ENCODE measurements around the gene JMJD1C.

Gene JMJD1C

DNA sequence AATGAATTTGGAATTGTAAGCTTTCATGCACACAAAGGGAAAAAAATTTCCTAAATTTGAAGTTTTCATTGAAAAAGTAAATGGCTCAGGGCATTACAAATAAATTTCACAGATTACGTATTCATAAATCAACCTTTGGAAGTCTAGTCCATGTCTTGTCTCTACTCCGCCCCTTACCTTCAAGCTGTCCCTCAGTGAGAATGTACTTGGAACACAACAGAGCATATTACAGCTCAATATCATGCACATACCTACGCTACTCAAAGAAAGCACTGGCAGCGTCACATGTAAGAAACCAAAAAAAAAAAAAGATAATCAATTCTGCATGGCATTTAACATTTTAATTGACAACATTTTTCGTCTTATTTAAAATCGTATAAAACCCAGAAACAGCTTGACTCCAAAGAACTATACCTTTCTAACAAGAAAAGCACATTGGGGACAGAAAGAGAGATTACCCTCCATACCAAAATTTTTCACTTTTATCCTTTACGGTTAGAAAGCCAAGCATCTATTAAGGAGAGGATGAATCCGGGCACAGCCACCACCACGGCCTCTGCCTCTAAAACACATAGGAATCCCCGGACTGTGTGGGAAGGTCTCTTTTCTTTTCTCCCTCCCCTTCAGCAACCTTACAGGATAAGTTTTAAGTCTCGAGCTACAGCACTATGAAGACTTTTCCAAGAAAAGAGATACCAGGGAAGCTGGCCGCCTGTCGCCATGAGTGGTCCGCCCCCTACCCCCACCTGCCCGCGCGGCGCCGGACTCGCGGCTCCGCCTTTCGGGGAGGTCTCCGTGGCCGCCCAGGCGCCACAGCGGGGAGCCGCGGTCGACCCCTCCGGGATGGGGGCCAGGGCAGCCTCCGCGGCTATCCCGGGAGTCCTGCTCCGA is 1.1 kb downstream of the JMJD1C start:
- Histone ChIP-seq H3K27me3 (peaks cover 49% of the 10 kb centered on the region), H4K20me1 (peaks cover 100% of the 10 kb centered on the region), H3K4me3 (peak overlapping the region; percentile 79), H3K9ac (peak overlapping the region; percentile 81), H3K36me3 (no peaks in the 10 kb centered on the region), H3K9me3 (0 out of 2 replicates have a peak, but pooled peaks cover 3% of the 10 kb centered on the region), H3K4me1 (peaks cover 15% of the 10 kb centered on the region), H3K4me2 (peak overlapping the region; percentile 92), H3K27ac (no peak overlapping the region)
- no peak for TF ChIP-seq Cebpa-rat (IDR thresholded peaks at IDR 0.05)

DNA sequence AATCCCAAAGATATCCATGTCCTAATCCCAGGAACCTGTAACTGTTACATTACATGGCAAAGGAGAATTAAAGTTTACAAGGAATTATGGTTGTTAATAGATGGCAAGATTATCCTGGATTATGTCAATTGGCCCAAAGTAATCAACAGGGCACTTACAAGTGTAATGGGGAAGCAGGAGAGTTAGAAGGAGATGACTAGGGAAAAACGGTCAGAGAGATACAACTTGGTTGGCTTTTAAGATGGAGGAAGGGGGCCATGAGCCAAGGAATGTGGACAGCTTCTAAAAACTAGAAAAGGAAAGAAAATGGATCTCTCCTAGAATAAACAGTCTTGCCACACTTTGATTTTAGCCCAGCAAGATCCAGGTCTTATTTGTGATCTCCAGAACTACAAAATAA is 3.3 kb downstream of the JMJD1C start:
- Histone ChIP-seq H3K4me2 (no peak overlapping the region), H3K36me3 (no peaks in the 10 kb centered on the region), H3K9ac (no peak overlapping the region), H3K4me3 (no peak overlapping the region), H4K20me1 (peaks cover 100% of the 10 kb centered on the region), H3K27me3 (peaks cover 36% of the 10 kb centered on the region), H3K27ac (no peak overlapping the region), H3K4me1 (peaks cover 15% of the 10 kb centered on the region), H3K9me3 (0 out of 2 replicates have a peak, but pooled peaks cover 3% of the 10 kb centered on the region)
- TF ChIP-seq Cebpa-rat (IDR thresholded peaks at IDR 0.05): no peak

GRCh38 chr10:63458177-63458576 is 7.6 kb downstream of the JMJD1C start:
- TF ChIP-seq Cebpa-rat (IDR thresholded peaks at IDR 0.05): no peak
- Histone ChIP-seq H3K27me3 (no peaks in the 10 kb centered on the region), H3K36me3 (peaks cover 13% of the 10 kb centered on the region), H3K9me3 (peaks cover 13% of the 10 kb centered on the region; the same call in 1 of the 2 replicates), H4K20me1 (peaks cover 73% of the 10 kb centered on the region), H3K9ac (no peak overlapping the region), H3K4me3 (no peak overlapping the region), H3K27ac (no peak overlapping the region), H3K4me2 (no peak overlapping the region), H3K4me1 (no peaks in the 10 kb centered on the region)

- peaks cover 67% of the 10 kb centered on the region for H4K20me1 ChIP-seq
- H3K9me3 ChIP-seq: peaks cover 14% of the 10 kb centered on the region; the same call in 1 of the 2 replicates
- H3K9ac ChIP-seq: no peak overlapping the region
- peaks cover 16% of the 10 kb centered on the region for H3K36me3 ChIP-seq
- no peak overlapping the region for H3K27ac ChIP-seq
- no peaks in the 10 kb centered on the region for H3K4me1 ChIP-seq
- H3K4me3 ChIP-seq: no peak overlapping the region
- no peak overlapping the region for H3K4me2 ChIP-seq
- no peaks in the 10 kb centered on the region for H3K27me3 ChIP-seq
- no peak for TF ChIP-seq Cebpa-rat (IDR thresholded peaks at IDR 0.05)
Measured at GRCh38 chr10:63457594-63457993, 8.2 kb downstream of the JMJD1C start.

DNA sequence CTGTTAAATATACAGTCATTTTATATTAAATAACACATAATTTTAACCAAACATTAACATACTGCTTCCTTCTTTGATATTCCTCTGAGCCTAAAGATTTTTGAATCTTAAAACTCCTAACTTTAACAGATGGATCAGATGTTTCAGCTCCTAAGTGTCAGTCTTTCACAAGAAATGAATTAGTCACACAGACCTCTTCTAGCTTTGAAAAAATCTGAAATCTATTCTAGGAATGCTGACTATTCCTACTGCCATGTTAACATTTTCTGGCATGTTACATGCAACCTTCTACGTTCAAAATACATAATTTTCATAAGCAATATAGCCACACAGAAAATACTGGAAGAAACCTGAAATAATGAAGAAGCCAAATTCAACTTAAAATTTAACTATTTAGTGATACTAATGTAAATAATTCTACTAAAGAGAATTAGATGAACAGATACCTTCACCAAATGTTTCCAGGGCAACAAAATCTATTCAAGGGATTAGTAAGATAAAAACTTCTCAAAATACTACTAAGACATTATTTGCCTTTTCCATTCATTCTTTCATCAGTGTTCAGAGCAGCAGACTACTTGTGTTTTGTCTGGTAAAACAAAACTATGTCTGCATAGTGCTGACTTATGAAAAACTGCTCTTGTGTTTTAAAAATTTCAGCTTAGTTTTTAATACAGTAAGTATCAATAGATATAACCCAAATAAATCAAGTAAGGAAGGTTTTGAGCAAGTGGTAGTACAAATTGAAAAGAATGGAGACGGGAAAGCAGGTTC is 9.2 kb downstream of the JMJD1C start:
- Histone ChIP-seq H3K9me3 (peaks cover 14% of the 10 kb centered on the region; the same call in 1 of the 2 replicates), H3K27ac (no peak overlapping the region), H3K4me1 (no peaks in the 10 kb centered on the region), H3K27me3 (no peaks in the 10 kb centered on the region), H3K4me2 (no peak overlapping the region), H4K20me1 (peaks cover 58% of the 10 kb centered on the region), H3K36me3 (peaks cover 19% of the 10 kb centered on the region), H3K4me3 (no peak overlapping the region), H3K9ac (no peak overlapping the region)
- no peak for TF ChIP-seq Cebpa-rat (IDR thresholded peaks at IDR 0.05)

DNA sequence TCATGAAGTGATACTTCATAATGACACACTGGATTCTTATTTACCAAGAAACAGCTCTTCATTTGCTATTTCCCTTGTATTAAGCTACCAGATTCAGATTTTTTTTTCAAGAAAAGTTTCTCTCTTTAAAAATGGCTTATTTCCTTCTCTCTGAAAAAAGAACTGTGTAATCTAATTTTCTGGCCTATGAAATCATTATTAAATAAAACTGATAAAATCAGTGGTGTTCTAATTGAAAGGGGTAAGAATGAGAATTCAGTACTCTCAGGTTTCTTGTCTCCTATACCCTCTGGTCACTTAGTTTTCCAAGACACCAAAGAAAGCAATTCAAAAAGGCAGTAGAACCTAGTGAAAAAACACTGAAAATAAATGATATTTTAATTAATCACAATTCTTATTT is 10.3 kb downstream of the JMJD1C start:
- no peak for TF ChIP-seq Cebpa-rat (IDR thresholded peaks at IDR 0.05)
- Histone ChIP-seq H3K9me3 (peaks cover 14% of the 10 kb centered on the region; the same call in 1 of the 2 replicates), H3K27ac (no peak overlapping the region), H3K27me3 (no peaks in the 10 kb centered on the region), H3K9ac (no peak overlapping the region), H3K4me1 (no peaks in the 10 kb centered on the region), H4K20me1 (peaks cover 46% of the 10 kb centered on the region), H3K4me3 (no peak overlapping the region), H3K4me2 (no peak overlapping the region), H3K36me3 (peaks cover 19% of the 10 kb centered on the region)

- Histone ChIP-seq H4K20me1 (peaks cover 45% of the 10 kb centered on the region), H3K9me3 (peaks cover 14% of the 10 kb centered on the region; the same call in 1 of the 2 replicates), H3K4me1 (no peaks in the 10 kb centered on the region), H3K27me3 (no peaks in the 10 kb centered on the region), H3K9ac (no peak overlapping the region), H3K4me3 (no peak overlapping the region), H3K4me2 (no peak overlapping the region), H3K36me3 (peaks cover 25% of the 10 kb centered on the region), H3K27ac (no peak overlapping the region)
- no peak for TF ChIP-seq Cebpa-rat (IDR thresholded peaks at IDR 0.05)
Measured at GRCh38 chr10:63454631-63455030, 11.1 kb downstream of the JMJD1C start.

GRCh38 chr10:63452524-63452923 is 13.3 kb downstream of the JMJD1C start:
- Histone ChIP-seq H3K27ac (no peak overlapping the region), H3K4me2 (no peak overlapping the region), H3K9me3 (peaks cover 14% of the 10 kb centered on the region; the same call in 1 of the 2 replicates), H4K20me1 (peaks cover 26% of the 10 kb centered on the region), H3K4me3 (no peak overlapping the region; the same call in 1 of the 2 replicates), H3K9ac (no peak overlapping the region), H3K27me3 (no peaks in the 10 kb centered on the region), H3K36me3 (peaks cover 25% of the 10 kb centered on the region), H3K4me1 (no peaks in the 10 kb centered on the region)
- no peak for TF ChIP-seq Cebpa-rat (IDR thresholded peaks at IDR 0.05)

DNA sequence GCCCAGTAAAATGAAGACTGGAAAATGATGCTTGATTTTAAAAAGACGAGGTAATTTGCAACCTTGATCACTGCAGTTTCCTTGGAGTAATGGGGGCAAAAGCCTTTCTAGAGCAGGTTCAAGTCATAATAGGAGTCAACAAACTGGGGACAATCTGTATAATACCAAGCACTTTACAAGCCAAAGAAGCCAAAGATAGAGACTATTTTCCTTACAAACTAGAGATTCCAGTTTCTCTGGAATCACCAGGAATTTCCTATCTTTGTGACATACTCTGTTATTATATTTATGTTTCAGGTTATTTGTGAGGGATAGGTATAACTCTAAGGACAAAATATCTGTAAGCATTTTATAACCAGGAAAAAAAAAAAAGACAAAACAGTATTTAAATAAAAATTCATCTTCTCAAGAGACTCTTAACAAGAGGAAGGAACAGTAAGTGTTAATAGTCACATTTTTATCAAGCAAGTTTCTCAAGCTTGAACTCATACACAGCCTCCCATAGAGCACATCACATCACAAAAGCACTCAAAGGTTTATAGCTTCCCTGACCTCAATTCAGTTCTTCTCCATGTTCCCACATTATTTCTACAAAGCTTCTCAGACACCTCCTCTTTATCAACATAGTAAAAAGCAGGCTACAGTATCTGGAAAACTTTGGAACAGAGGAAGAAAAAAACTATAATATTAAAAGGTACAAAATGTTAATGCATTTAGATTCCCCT is 18.9 kb downstream of the JMJD1C start:
- Histone ChIP-seq H3K9ac (no peak overlapping the region), H3K9me3 (no peaks in the 10 kb centered on the region), H3K36me3 (peaks cover 20% of the 10 kb centered on the region), H3K4me2 (no peak overlapping the region), H3K27ac (no peak overlapping the region), H3K4me3 (no peak overlapping the region), H4K20me1 (peaks cover 51% of the 10 kb centered on the region), H3K27me3 (no peaks in the 10 kb centered on the region), H3K4me1 (no peaks in the 10 kb centered on the region)
- no peak for TF ChIP-seq Cebpa-rat (IDR thresholded peaks at IDR 0.05)
